ENCODE results near the gene CYP1A2.

CYP1A2 gene

DNA sequence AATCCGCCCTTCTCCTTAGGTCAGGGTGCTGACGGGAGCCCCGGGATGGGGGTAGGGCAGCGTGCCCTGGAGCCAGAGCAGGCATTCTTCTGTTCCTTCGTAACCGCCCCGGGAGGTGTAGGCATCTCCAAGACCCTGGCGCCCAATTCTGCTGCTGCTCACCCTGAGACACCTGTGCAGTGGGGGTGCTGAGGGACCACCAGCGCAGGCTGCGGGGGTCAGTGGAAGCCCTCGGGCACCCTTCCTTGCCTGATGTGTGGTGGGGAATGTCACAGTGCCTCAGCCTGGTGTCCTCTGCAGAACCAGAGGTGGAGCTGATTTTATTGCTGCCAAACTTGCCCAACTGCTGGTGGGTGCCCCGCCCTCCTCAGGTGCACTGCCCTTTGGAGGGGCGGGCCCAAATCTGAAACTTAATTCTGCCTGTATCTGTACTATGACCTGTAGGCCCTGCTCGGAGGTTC lies 40.6 kb downstream of the CYP1A2 start:
- H3K4me3 ChIP-seq (ENCODE audit: low read depth, low read length): no peak overlapping the region
- TF ChIP-seq SP7 (tag by site-specific recombination; IDR thresholded peaks at IDR 0.05) (peak; percentile 10; the same call in 1 of the 2 replicates), IKZF3 (tag by site-specific recombination; IDR thresholded peaks at IDR 0.05) (peak; percentile 45; the same call in 1 of the 2 replicates), ZNF19 (tag by site-specific recombination; IDR thresholded peaks at IDR 0.05; ENCODE audit: low read depth) (no peak), EGR2 (tag by site-specific recombination; IDR thresholded peaks at IDR 0.05; ENCODE audit: low read depth) (no peak), OVOL3 (tag by site-specific recombination; IDR thresholded peaks at IDR 0.05) (no peak), ZFHX2 (tag by site-specific recombination; conservative IDR thresholded peaks at IDR 0.05) (no peak), ZNF600 (tag by site-specific recombination; IDR thresholded peaks at IDR 0.05) (peak; percentile 94), SP3 (tag by site-specific recombination; IDR thresholded peaks at IDR 0.05) (peak; percentile 52), SETDB1 (IDR thresholded peaks at IDR 0.05; ENCODE audit: insufficient read length, low read length) (no peak), ZNF707 (tag by site-specific recombination; IDR thresholded peaks at IDR 0.05) (no peak), ZNF777 (tag by site-specific recombination; IDR thresholded peaks at IDR 0.05; ENCODE audit: borderline replicate concordance) (no peak), ZNF114 (tag by site-specific recombination; IDR thresholded peaks at IDR 0.05) (no peak), SP2 (tag by site-specific recombination; IDR thresholded peaks at IDR 0.05) (peak; percentile 61), ZNF791 (tag by site-specific recombination; IDR thresholded peaks at IDR 0.05) (no peak), ZNF530 (tag by site-specific recombination; IDR thresholded peaks at IDR 0.05; ENCODE audit: low read depth) (no peak), ZNF132 (tag by site-specific recombination; IDR thresholded peaks at IDR 0.05; ENCODE audit: borderline replicate concordance) (no peak), ZNF433 (tag by site-specific recombination; IDR thresholded peaks at IDR 0.05; ENCODE audit: low read depth) (no peak), KLF16 (tag by site-specific recombination; IDR thresholded peaks at IDR 0.05) (no peak), ZNF561 (tag by site-specific recombination; IDR thresholded peaks at IDR 0.05; ENCODE audit: borderline replicate concordance) (no peak), BCL11A (tag by site-specific recombination; IDR thresholded peaks at IDR 0.05; ENCODE audit: low read depth) (no peak), ZFP37 (tag by site-specific recombination; IDR thresholded peaks at IDR 0.05) (no peak), KLF1 (tag by site-specific recombination; IDR thresholded peaks at IDR 0.05) (peak; percentile 87), ZNF521 (tag by site-specific recombination; IDR thresholded peaks at IDR 0.05) (no peak), KLF8 (tag by site-specific recombination; IDR thresholded peaks at IDR 0.05) (no peak), WT1 (tag by site-specific recombination; IDR thresholded peaks at IDR 0.05) (no peak), ZNF146 (tag by site-specific recombination; IDR thresholded peaks at IDR 0.05) (no peak), ZNF302 (tag by site-specific recombination; IDR thresholded peaks at IDR 0.05; ENCODE audit: low read depth) (no peak), ZNF202 (tag by site-specific recombination; IDR thresholded peaks at IDR 0.05; ENCODE audit: borderline replicate concordance) (no peak), MYNN (tag by site-specific recombination; IDR thresholded peaks at IDR 0.05; ENCODE audit: borderline replicate concordance) (no peak)
- TF ChIP-seq, protein P1, sequence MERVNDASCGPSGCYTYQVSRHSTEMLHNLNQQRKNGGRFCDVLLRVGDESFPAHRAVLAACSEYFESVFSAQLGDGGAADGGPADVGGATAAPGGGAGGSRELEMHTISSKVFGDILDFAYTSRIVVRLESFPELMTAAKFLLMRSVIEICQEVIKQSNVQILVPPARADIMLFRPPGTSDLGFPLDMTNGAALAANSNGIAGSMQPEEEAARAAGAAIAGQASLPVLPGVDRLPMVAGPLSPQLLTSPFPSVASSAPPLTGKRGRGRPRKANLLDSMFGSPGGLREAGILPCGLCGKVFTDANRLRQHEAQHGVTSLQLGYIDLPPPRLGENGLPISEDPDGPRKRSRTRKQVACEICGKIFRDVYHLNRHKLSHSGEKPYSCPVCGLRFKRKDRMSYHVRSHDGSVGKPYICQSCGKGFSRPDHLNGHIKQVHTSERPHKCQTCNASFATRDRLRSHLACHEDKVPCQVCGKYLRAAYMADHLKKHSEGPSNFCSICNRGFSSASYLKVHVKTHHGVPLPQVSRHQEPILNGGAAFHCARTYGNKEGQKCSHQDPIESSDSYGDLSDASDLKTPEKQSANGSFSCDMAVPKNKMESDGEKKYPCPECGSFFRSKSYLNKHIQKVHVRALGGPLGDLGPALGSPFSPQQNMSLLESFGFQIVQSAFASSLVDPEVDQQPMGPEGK (tag by site-specific recombination; IDR thresholded peaks at IDR 0.05): 0 out of 2 replicates have a peak, but pooled peaks have one; percentile 16
- TF ChIP-seq, protein P2, sequence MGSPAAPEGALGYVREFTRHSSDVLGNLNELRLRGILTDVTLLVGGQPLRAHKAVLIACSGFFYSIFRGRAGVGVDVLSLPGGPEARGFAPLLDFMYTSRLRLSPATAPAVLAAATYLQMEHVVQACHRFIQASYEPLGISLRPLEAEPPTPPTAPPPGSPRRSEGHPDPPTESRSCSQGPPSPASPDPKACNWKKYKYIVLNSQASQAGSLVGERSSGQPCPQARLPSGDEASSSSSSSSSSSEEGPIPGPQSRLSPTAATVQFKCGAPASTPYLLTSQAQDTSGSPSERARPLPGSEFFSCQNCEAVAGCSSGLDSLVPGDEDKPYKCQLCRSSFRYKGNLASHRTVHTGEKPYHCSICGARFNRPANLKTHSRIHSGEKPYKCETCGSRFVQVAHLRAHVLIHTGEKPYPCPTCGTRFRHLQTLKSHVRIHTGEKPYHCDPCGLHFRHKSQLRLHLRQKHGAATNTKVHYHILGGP (tag by site-specific recombination; IDR thresholded peaks at IDR 0.05): no peak
- TF ChIP-seq, protein P3, sequence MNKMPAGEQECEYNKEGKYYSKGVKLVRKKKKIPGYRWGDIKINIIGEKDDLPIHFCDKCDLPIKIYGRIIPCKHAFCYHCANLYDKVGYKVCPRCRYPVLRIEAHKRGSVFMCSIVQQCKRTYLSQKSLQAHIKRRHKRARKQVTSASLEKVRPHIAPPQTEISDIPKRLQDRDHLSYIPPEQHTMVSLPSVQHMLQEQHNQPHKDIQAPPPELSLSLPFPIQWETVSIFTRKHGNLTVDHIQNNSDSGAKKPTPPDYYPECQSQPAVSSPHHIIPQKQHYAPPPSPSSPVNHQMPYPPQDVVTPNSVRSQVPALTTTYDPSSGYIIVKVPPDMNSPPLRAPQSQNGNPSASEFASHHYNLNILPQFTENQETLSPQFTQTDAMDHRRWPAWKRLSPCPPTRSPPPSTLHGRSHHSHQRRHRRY (tag by site-specific recombination; IDR thresholded peaks at IDR 0.05): no peak
- TF ChIP-seq, protein P4, sequence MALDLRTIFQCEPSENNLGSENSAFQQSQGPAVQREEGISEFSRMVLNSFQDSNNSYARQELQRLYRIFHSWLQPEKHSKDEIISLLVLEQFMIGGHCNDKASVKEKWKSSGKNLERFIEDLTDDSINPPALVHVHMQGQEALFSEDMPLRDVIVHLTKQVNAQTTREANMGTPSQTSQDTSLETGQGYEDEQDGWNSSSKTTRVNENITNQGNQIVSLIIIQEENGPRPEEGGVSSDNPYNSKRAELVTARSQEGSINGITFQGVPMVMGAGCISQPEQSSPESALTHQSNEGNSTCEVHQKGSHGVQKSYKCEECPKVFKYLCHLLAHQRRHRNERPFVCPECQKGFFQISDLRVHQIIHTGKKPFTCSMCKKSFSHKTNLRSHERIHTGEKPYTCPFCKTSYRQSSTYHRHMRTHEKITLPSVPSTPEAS (tag by site-specific recombination; IDR thresholded peaks at IDR 0.05): no peak
- TF ChIP-seq, protein P5, sequence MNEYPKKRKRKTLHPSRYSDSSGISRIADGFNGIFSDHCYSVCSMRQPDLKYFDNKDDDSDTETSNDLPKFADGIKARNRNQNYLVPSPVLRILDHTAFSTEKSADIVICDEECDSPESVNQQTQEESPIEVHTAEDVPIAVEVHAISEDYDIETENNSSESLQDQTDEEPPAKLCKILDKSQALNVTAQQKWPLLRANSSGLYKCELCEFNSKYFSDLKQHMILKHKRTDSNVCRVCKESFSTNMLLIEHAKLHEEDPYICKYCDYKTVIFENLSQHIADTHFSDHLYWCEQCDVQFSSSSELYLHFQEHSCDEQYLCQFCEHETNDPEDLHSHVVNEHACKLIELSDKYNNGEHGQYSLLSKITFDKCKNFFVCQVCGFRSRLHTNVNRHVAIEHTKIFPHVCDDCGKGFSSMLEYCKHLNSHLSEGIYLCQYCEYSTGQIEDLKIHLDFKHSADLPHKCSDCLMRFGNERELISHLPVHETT (tag by site-specific recombination; IDR thresholded peaks at IDR 0.05): no peak

More for the DNA sequence above, 40.6 kb downstream of the CYP1A2 start:
- H3K27ac ChIP-seq (ENCODE audit: extremely low read depth, low read depth, low read length): peak overlapping the region; percentile 77
- CTCF ChIA-PET: interaction anchor here (0.6 to 25.7 kb wide), 6 partner anchors 11 to 161 kb away, joined by 3 to 649 read pairs (median 6); partner anchors contain the start of genes CSK and FAM219B
- peaks cover 0 to 30% of the 10 kb centered on the region in 2 experiments; a peak in 1 of 3 replicates for H3K36me3 ChIP-seq (ENCODE audit: control insufficient read depth in 2 of 2, insufficient read depth in 1 of 2, low read length in 2 of 2)
- POLR2A ChIA-PET: no interaction called here
- H3K4me1 ChIP-seq (ENCODE audit: control insufficient read depth, insufficient read depth, low read length): peaks cover 55% of the 10 kb centered on the region
- no peaks in the 10 kb centered on the region for H3K9me3 ChIP-seq (ENCODE audit: control insufficient read depth, insufficient read depth, low read depth, low read length)

Measured in HEK293 (cell line).